K562 (cell line): ENCODE results near the gene TMEM176B. TPM values are rescaled to one million over a fixed set of nuclear protein-coding genes. Genes with fewer than 3 reads are reported as not detected.

Source experiments
- CAMTA2 ChIP-seq: fragments of 250-450 bp; sonication (Bioruptor Pico); conservative IDR thresholded peaks from 2 replicates; pipeline ENCODE4 v1.5.1; 2022
- CBFA2T3 ChIP-seq: fragments of 450-650 bp; IDR thresholded peaks from 2 replicates; pipeline ENCODE4 v1.6.1; 2017
- ESRRA ChIP-seq: fragments of 450-650 bp; IDR thresholded peaks from 2 replicates; pipeline ENCODE4 v1.6.1; 2014; ENCODE audit warnings: low read depth, mild to moderate bottlenecking, moderate library complexity, borderline replicate concordance
- FOXA1 ChIP-seq: fragments of 450-650 bp; IDR thresholded peaks from 2 replicates; pipeline ENCODE4 v1.6.1; 2016; ENCODE audit warnings: mild to moderate bottlenecking, borderline replicate concordance
- GABPB2 ChIP-seq: fragments of 250-450 bp; sonication (Bioruptor Pico); conservative IDR thresholded peaks from 2 replicates; pipeline ENCODE4 v1.5.1; 2021; ENCODE audit warnings: mild to moderate bottlenecking
- IRF2 ChIP-seq: sonication (generic); formaldehyde crosslinking; IDR thresholded peaks from 2 replicates; pipeline ENCODE4 v1.8.1; 2022; ENCODE audit warnings: mild to moderate bottlenecking, missing genetic modification reagents
- NFE2L1 ChIP-seq: fragments of 450-650 bp; IDR thresholded peaks from 2 replicates; pipeline ENCODE4 v1.6.1; 2016; ENCODE audit warnings: missing genetic modification characterization, low read depth, mild to moderate bottlenecking, missing compliant biosample characterization, moderate library complexity, borderline replicate concordance
- PURB ChIP-seq: sonication (generic); formaldehyde crosslinking; IDR thresholded peaks from 2 replicates; pipeline ENCODE4 v1.9.0; 2021; ENCODE audit warnings: low read depth, mild to moderate bottlenecking, missing genetic modification reagents
- RBM25 ChIP-seq: fragments of 200-400 bp; formaldehyde crosslinking; IDR thresholded peaks from 2 replicates; pipeline ENCODE4 v1.6.1; 2018; ENCODE audit warnings: low read length, low read depth, moderate library complexity; ENCODE audit not compliant: severe bottlenecking
- SMARCE1 ChIP-seq: fragments of 450-650 bp; IDR thresholded peaks from 2 replicates; pipeline ENCODE4 v1.7.1; 2016; ENCODE audit warnings: mild to moderate bottlenecking
- TOE1 ChIP-seq, 2 experiments: fragments of 450-650 bp in 1 of 2; sonication (generic) in 1 of 2; formaldehyde crosslinking in 1 of 2; IDR thresholded peaks; 2 replicates each; pipeline versions ENCODE4 v1.7.1 to v1.8.0; 2016 to 2022; ENCODE audit warnings: borderline replicate concordance in 2 of 2, mild to moderate bottlenecking in 2 of 2, antibody characterized with exemption in 1 of 2, inconsistent platforms in 1 of 2, low read depth in 1 of 2, missing genetic modification reagents in 1 of 2, moderate library complexity in 1 of 2
- ZBED1 ChIP-seq: IDR thresholded peaks from 2 replicates; pipeline ENCODE4 v1.6.1; 2014
- ZKSCAN1 ChIP-seq: fragments of 150-350 bp; IDR thresholded peaks from 2 replicates; pipeline ENCODE4 v1.6.1; 2016; ENCODE audit warnings: low read depth, low read length
- ZNF12 ChIP-seq: sonication (generic); formaldehyde crosslinking; IDR thresholded peaks from 2 replicates; pipeline ENCODE4 v1.4.0; 2020; ENCODE audit warnings: mild to moderate bottlenecking, missing genetic modification reagents
- ZNF41 ChIP-seq: fragments of 250-450 bp; sonication (Bioruptor Pico); conservative IDR thresholded peaks from 2 replicates; pipeline ENCODE4 v1.4.0; 2020; ENCODE audit warnings: mild to moderate bottlenecking
- polyA plus RNA-seq, 8 experiments: library from polyadenylated mRNA; depleted of rRNA in 4 of 8; stranded (reverse) in 5 of 8; unstranded in 3 of 8; fragments of >200 nt; fragmentation: Nextera tagmentation in 2 of 8; fragmentation: Illumina TruSeq in 1 of 8; extraction: Ambion mirVana in 2 of 8; extraction: Trizol in 1 of 8; gene quantifications; 2 replicates each; pipeline versions ENCODE4 v1.2.1 to v1.2.3, GENCODE V29; 2011 to 2014; ENCODE audit warnings: inconsistent platforms in 1 of 8, missing spikeins in 1 of 8
- total RNA-seq, 7 experiments: library from RNA; depleted of rRNA in 6 of 7; stranded (reverse); fragments of >200 nt in 6 of 7; fragmentation: Illumina TruSeq in 2 of 7; extraction: Trizol in 2 of 7; gene quantifications; 2 replicates each; pipeline versions ENCODE4 v1.2.1 to v1.2.3, GENCODE V29; 2011 to 2021; ENCODE audit warnings: low replicate concordance in 1 of 7
- TF ChIP-seq, protein P1 (sequence below): fragments of 250-450 bp; sonication (Bioruptor Pico); IDR thresholded peaks from 2 replicates; pipeline ENCODE4 v1.4.0; 2020; ENCODE audit warnings: mild to moderate bottlenecking, moderate library complexity
- TF ChIP-seq, protein P2 (sequence below): fragments of 450-650 bp; IDR thresholded peaks from 2 replicates; pipeline ENCODE4 v1.6.1; 2016
- TF ChIP-seq, protein P3 (sequence below): sonication (generic); formaldehyde crosslinking; IDR thresholded peaks from 2 replicates; pipeline ENCODE4 v1.8.1; 2023; ENCODE audit warnings: missing genetic modification reagents, mild to moderate bottlenecking, borderline replicate concordance
- TF ChIP-seq, protein P4 (sequence below): fragments of 250-450 bp; sonication (Bioruptor Pico); IDR thresholded peaks from 2 replicates; pipeline ENCODE4 v1.5.0; 2020; ENCODE audit warnings: mild to moderate bottlenecking, borderline replicate concordance

Gene TMEM176B
- total and polyA plus RNA-seq, 9 of the 15 experiments (the other 6 are each of a cell fraction or from before 2014, with no cell fraction given): 0.19 to 0.60 TPM; not detected in 7

DNA sequence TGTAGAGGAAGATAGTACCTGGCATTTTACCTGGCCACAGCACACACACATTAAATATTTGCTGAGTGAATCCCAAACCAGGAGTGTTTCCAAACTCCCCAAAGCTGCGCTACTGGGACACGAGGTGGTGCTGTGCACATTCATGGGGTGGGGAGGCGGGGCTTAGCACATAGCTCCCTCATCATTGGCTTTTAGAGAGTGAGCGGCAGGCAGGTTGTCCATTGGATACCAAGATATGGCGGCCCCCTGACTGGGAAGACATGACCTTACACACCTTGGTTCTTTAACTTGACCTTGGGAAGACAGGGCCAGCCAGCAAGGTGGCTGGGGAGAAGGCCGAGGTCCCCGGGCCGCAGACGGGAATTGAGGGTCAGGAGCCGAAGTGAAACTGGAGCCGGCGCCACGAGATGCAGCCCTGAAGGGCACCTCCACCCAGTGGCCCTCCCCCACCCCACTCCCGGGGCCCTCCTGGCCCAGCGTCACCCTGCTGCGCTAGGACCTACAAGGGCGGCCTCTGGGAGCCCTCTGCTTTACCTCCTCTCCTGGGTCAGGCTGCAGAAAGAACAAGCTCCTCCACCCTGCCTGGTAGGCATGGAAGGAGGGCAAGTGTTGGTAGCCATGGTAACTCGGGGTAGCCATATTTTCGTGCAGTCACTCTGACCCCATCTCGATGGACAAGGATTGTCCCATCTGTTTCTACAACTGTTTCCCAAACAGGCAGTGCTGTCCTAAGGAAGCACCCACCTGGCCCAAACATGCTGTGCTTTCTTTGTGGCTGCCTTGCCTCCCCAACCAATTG lies 24.4 kb upstream of the TMEM176B start (continued):
- TF ChIP-seq, protein P1, sequence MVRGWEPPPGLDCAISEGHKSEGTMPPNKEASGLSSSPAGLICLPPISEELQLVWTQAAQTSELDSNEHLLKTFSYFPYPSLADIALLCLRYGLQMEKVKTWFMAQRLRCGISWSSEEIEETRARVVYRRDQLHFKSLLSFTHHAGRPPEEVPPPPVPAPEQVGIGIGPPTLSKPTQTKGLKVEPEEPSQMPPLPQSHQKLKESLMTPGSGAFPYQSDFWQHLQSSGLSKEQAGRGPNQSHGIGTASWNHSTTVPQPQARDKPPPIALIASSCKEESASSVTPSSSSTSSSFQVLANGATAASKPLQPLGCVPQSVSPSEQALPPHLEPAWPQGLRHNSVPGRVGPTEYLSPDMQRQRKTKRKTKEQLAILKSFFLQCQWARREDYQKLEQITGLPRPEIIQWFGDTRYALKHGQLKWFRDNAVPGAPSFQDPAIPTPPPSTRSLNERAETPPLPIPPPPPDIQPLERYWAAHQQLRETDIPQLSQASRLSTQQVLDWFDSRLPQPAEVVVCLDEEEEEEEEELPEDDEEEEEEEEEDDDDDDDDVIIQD (CRISPR knock-in tag): 0 out of 2 replicates have a peak, but pooled peaks have one; percentile 41
- no peak for TF ChIP-seq ZKSCAN1
- no peak for TF ChIP-seq SMARCE1
- TF ChIP-seq, protein P2, sequence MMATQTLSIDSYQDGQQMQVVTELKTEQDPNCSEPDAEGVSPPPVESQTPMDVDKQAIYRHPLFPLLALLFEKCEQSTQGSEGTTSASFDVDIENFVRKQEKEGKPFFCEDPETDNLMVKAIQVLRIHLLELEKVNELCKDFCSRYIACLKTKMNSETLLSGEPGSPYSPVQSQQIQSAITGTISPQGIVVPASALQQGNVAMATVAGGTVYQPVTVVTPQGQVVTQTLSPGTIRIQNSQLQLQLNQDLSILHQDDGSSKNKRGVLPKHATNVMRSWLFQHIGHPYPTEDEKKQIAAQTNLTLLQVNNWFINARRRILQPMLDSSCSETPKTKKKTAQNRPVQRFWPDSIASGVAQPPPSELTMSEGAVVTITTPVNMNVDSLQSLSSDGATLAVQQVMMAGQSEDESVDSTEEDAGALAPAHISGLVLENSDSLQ: peak; percentile 99
- TF ChIP-seq ESRRA: peak; percentile 100
- TF ChIP-seq, protein P3, sequence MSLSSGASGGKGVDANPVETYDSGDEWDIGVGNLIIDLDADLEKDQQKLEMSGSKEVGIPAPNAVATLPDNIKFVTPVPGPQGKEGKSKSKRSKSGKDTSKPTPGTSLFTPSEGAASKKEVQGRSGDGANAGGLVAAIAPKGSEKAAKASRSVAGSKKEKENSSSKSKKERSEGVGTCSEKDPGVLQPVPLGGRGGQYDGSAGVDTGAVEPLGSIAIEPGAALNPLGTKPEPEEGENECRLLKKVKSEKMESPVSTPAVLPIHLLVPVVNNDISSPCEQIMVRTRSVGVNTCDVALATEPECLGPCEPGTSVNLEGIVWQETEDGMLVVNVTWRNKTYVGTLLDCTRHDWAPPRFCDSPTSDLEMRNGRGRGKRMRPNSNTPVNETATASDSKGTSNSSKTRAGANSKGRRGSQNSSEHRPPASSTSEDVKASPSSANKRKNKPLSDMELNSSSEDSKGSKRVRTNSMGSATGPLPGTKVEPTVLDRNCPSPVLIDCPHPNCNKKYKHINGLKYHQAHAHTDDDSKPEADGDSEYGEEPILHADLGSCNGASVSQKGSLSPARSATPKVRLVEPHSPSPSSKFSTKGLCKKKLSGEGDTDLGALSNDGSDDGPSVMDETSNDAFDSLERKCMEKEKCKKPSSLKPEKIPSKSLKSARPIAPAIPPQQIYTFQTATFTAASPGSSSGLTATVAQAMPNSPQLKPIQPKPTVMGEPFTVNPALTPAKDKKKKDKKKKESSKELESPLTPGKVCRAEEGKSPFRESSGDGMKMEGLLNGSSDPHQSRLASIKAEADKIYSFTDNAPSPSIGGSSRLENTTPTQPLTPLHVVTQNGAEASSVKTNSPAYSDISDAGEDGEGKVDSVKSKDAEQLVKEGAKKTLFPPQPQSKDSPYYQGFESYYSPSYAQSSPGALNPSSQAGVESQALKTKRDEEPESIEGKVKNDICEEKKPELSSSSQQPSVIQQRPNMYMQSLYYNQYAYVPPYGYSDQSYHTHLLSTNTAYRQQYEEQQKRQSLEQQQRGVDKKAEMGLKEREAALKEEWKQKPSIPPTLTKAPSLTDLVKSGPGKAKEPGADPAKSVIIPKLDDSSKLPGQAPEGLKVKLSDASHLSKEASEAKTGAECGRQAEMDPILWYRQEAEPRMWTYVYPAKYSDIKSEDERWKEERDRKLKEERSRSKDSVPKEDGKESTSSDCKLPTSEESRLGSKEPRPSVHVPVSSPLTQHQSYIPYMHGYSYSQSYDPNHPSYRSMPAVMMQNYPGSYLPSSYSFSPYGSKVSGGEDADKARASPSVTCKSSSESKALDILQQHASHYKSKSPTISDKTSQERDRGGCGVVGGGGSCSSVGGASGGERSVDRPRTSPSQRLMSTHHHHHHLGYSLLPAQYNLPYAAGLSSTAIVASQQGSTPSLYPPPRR (CRISPR knock-in tag): no peak
- no peak for TF ChIP-seq CBFA2T3
- no peak for TF ChIP-seq TOE1 (IDR thresholded peaks at IDR 0.05; ENCODE audit: borderline replicate concordance)
- TF ChIP-seq TOE1 (CRISPR knock-in tag; IDR thresholded peaks at IDR 0.05; ENCODE audit: borderline replicate concordance, low read depth): no peak
- no peak for TF ChIP-seq FOXA1
- TF ChIP-seq, protein P4, sequence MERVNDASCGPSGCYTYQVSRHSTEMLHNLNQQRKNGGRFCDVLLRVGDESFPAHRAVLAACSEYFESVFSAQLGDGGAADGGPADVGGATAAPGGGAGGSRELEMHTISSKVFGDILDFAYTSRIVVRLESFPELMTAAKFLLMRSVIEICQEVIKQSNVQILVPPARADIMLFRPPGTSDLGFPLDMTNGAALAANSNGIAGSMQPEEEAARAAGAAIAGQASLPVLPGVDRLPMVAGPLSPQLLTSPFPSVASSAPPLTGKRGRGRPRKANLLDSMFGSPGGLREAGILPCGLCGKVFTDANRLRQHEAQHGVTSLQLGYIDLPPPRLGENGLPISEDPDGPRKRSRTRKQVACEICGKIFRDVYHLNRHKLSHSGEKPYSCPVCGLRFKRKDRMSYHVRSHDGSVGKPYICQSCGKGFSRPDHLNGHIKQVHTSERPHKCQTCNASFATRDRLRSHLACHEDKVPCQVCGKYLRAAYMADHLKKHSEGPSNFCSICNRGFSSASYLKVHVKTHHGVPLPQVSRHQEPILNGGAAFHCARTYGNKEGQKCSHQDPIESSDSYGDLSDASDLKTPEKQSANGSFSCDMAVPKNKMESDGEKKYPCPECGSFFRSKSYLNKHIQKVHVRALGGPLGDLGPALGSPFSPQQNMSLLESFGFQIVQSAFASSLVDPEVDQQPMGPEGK (CRISPR knock-in tag): no peak
- no peak for TF ChIP-seq CAMTA2 (CRISPR knock-in tag)
- TF ChIP-seq ZNF41 (CRISPR knock-in tag): no peak
- TF ChIP-seq ZBED1: no peak
- no peak for TF ChIP-seq GABPB2 (CRISPR knock-in tag)
- no peak for TF ChIP-seq NFE2L1 (tag)
- no peak for TF ChIP-seq IRF2 (CRISPR knock-in tag)
- peak; percentile 87 for TF ChIP-seq RBM25
- TF ChIP-seq ZNF12: no peak
- no peak for TF ChIP-seq PURB
